HG02943 (cell line): ENCODE results near the gene AP3B1.
"Not testable (repeated sequence)": the region's sequence is repeated elsewhere in the genome, so short reads cannot be mapped to it uniquely, and the experiment has no call there.

Experiments
- ATAC-seq: cut with Tn5 transposase; IDR thresholded peaks from one replicate; pipeline ENCODE4 v1.9.1; 2021; ENCODE audit warnings: mild to moderate bottlenecking, low read depth, moderate library complexity; ENCODE audit not compliant: unreplicated experiment

Gene AP3B1

DNA sequence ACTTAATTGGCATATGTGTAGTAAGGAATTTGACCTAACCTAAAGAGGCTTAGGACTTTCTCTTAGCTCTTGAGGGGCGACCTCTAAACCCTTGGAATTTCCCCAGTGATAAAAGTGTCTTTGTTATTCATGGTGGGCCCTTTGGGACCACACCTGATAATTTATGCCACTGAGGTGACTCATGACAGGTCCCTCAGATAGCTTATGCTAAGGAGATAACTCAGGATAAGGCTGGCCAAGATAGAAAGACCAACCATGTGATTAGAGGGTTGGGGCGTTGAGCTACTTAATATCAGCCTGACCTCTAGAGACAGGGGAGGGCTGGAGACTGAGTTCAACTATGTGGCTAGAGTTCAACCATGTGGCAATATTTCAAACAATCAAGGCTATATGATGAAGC is 218.1 kb downstream of the AP3B1 start:
- no peak for ATAC-seq

DNA sequence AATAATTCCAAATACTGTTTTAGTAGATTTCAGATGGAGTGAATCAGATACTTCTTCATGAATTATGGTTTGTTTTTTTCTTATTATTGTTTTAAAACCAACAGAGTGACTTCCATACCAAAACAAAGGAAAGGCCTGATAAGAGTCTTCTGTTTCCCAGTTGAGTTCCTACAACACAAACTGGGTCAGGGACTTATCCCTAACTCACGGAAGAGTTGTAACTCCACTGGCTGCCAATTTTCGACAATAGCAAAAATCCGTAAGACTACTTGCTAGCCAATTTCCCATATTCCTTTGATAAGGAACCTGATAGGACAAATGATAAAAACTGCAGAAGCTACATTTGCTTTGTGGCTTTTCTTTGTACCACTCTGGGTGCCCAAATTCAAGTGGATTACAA is 219.2 kb downstream of the AP3B1 start:
- no peak for ATAC-seq

DNA sequence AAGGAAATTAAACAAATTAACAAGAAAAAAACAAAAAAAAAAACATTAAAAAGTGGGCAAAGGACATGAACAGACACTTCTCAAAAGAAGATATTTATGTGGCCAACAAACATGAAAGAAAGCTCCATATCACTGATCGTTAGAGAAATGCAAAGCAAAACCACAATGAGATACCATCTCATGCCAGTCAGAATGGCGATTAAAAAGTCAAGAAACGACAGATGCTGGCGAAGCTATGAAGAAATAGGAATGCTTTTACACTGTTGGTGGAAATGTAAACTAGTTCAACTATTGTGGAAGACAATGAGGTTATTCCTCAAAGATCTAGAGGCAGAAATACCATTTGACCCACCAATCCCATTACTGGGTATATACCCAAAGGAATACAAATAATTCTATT is 223.8 kb downstream of the AP3B1 start:
- ATAC-seq: not testable (repeated sequence)

DNA sequence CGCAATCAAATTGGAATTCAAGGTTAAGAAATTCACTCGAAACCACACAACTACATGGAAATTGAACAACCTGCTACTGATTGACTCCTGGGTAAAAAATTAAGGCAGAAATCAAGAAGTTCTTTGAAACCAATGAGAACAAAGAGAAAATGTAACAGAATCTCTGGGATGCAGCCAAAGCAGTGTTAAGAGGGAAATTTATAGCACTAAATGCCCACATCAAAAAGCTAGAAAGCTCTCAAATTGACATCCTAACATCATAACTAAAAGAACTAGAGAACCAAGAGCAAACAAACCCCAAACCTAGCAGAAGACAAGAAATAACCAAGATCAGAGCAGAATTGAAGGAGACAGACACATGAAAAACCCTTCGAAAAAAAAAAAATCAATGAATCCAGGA is 226.9 kb downstream of the AP3B1 start:
- not testable (repeated sequence) for ATAC-seq

DNA sequence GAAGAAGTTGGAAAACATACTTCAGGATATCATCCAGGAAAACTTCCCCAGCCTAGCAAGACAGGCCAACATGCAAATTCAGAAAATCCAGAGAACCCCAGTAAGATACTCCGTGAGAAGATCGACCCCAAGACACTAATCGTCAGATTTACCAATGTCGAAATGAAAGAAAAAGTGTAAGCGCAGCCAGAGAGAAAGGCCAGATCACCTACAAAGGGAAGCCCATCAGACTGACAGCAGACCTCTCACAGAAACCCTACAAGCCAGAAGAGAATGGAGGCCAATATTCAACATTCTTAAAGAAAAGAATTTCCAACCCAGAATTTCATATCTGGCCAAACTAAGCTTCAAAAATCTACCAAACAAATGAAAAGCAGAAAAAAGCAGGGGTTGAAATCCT is 227.8 kb downstream of the AP3B1 start:
- not testable (repeated sequence) for ATAC-seq

DNA sequence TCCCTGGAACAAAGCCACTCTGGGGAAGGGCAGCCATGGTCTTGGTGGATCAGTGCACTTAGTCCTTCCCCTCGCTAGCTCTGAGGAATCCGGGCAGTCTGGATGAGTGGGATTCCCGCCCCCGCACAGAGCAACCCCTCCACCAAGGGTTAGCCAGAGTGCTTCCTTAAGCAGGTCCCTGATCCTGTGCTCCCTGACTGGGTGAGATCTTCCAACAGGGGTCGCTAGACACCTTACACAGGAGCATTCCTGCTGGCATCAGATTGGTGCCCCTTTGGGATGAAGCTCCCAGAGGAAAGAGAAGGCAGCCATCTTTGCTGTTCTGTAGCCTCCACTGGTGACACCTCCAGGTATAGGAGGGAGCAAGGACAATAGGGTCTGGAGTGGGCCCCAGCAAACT is 228.8 kb downstream of the AP3B1 start:
- no peak for ATAC-seq

DNA sequence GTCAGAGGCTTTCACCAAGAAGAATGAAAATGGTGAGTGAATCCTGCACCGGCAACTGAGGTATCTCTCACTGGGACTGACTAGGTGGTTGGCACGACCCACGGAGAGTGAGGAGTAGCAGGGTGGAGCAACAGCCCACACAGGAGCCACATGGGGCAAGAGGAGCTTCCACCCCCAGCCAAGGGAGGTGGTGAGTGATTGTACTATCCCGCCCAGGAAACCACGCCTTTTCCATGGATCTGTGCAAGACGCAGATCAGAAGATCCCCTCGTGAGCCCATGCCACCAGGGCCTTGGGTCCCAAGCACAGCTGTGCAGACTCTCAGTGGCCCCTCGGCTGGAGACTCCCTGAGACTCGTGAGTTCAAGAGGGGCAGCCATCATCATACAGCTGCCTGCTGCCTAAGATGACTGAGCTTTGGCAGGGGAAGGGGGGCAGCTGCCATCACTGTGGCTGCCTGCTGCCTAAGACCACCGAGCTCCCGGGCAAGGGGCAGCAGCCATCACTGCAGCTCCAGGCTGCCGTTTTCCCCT is 229.5 kb downstream of the AP3B1 start:
- ATAC-seq: no peak

DNA sequence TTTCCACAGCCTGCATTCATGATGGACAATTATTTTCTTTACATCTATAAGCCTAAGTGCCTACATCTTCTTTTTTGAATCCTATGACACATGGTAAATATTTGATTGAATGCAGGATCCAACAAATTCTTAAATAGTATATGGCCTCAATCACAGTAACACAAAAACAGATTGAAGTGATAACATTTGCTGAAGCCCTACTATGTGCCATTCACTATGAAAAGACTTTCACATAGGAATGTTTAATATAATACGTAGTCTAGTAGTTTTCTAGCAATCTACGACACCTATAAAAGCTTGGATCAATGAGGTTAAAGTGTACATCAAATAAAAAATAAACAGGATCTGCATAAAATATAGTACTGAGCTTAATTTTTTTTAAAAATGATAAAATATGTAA is 231.0 kb downstream of the AP3B1 start:
- ATAC-seq: no peak

DNA sequence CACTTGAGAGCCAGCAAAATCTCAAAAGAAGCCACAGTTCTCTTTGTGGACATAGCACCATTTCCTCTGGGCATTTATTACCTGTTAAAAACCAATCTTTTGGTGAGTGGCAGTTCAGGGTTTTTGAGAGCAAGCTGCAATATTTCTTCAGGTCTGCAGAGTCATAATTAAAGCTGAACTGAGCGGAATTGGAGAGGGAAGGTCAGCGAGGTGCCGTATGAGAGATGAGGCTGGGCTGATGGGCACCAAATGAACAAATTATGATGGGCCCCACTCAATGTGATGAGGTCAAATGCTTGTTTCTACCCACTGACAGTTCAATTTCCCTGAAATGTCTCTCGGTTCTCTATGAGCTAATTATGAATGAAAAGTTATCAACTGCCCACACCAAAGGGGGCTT is 231.9 kb downstream of the AP3B1 start:
- ATAC-seq: no peak

DNA sequence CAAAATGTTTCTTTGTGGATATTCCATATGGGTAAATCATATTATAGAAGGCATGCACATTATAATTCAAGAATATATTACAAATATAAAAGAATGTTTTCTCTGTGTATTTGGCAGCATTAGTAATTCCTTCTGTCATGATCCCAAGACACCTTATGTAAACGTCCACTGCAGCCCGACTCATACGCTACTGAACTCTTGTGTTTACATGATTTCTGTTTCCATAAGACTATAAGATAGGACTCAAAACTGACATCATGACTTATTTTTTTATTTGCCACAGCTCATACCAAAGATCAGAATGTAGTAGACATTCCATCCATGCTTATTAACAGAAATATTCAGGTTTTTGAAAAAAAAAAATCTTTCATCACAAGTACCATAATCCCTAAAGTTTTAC is 234.1 kb downstream of the AP3B1 start:
- no peak for ATAC-seq

DNA sequence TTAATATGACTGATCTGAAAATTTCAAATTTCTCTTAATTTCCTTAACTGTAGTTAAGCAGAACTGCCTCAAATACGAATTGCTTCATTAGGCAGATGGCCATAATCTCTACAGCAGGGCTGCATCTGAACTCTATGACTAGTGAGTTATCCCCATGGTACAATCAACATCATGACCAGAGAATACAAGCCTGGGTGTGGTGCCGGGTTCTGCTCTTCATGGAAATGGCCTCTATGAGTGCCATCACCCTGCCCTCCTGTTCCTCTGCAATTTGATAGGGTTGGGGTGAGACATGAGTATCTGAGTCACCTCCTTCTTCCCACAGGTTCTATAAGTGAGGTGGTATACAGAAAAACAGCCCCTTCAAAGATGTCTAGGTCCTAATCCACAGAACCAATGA is 235.9 kb downstream of the AP3B1 start:
- no peak for ATAC-seq

DNA sequence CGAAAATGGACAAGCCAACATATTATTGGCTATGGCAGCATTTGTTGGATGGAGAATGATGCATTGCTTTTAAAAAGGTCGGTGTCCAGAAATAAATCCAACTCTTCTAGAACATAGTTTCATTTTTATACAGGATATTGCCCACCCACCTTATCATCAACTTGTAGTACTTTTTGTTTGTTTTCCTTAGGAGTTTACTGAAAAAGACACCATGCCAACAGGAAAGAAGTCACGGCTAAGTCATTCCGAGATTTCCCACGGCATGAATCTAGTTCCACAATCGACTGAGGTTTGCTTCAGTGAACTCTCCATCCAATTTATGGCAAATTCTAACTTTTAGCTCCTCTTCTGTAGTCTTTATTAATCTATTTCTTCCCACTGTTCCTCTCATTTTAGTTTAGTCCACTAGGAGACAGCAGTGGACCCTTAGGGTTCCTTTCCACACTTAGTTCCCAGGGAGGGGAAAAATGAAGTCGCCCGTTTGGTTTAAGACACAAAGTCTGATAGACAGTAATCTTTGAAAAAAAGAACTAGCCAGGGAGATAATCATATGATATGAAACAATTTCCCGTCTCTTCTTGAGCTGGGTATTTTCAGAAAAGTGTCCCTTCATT is 237.5 kb downstream of the AP3B1 start:
- ATAC-seq: no peak

DNA sequence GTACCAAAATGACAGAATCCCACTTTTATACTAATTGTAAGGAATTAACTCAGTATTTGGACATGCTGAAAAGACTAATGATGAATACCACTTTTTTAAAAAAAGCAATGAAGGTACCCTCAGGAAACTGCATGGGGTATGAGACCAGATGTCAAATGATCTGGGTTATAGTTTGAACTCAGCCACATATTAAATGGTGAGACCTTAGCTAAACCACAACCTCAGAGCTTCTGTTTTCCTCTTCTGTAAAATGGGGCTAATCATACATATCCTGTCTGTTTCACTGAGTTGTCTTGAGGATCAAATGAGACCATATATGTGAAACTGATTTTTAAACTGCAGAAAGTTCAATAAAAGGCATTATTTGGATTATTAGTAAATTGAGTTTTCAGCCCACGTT is 238.4 kb downstream of the AP3B1 start:
- no peak for ATAC-seq

DNA sequence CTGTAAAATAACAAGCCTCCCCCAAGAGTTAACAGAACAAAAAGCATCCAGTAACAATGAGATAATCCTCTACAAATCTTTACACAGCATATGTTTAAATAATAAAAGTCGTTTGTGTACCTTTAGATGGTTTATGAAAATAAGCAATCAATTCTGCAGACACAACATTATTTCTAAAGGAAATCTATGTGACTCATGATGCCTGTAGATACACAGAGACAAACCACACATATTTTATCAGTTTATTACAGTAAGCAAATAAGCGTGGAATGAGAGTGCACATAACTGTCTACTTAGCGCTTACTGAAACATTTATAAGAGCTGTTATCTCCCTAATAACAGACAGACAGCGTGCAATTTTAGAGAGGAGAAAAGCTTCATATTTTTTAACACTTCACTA is 243.6 kb downstream of the AP3B1 start:
- no peak for ATAC-seq

DNA sequence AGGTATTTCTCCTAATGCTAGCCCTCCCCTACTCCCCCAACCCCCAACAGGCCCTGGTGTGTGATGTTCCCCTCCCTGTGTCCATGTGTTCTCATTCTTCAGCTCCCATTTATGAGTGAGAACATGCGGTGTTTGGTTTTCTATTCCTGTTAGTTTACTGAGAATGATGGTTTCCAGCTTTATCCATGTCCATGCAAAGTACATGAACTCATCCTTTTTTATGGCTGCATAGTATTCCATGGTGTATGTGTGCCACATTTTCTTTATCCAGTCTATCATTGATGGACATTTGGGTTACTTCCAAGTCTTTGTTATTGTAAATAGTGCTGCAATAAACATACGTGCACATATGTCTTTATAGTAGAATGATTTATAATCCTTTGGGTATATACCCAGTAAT is 247.7 kb downstream of the AP3B1 start:
- not testable (repeated sequence) for ATAC-seq

DNA sequence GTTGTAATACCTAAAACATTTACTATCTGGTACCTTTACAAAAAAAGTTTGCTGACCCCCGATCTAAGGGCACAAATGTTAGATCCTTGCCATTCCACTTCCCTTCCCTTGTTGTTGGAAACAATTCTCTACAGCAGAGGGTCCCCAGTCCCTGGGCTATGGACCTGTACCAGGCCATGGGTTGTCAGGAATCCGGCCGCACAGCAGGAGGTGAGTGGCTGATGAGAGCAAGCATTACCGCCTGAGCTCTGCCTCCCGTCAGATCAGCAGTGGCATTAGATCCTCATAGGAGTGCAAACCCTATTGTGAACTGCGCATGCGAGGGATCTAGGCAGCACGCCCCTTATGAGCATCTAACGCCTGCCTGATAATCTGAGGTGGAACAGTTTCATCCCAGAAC is 248.5 kb downstream of the AP3B1 start:
- ATAC-seq: no peak

DNA sequence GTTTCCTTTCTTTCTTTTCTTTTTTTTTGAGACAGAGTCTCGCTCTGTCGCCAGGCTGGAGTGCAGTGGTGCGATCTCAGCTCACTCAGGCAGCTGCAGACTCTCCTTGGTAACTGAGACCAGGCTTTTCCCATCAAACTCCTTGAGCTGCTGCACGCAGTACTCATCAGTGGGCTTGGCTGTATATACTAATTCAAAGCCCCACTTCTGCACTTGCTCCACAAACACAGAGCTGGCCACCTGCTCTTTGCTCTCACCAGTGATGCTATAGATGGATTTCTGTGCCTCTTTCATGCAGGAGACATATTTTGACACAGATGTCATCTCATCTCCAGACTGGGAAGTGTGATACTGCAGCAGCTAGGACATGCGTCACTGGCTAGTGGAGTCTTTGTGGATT is 252.7 kb downstream of the AP3B1 start:
- no peak for ATAC-seq

DNA sequence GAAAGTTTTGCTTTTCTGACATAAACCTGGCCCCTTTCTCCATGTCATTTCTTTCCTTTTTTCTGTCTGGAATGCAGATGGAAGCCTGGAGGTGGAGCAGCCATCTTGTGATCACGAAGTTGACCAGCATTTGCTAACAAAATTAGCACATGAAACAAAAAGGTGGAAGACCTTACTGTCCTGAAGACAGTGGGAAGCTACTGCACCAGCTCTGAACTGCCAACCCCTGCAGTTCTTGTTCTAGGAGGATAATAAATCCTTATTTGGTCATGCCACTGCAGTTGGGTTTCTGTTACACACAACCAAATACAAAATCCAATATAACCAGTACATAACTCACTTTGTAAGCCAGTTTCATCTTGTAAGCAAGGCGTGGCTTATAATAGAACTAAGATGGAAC is 269.0 kb downstream of the AP3B1 start:
- no peak for ATAC-seq

DNA sequence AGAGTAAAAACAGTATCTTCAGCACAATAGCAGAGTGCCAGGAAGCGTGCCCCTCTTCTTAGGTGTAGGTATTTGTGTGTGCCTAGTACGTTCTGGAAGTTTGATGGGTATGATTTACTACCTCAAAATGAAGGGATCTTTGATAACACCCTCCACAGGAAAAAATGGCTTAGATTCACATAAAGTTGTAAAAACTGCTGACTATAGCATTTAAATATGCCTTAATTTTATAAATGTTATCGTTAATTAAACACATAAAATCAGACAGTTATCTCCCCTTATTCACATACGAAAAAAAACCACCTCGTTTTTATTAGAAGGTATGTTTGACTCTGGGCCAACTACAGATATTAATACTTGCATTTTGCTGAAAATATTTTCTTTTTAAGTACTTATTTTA is 274.8 kb downstream of the AP3B1 start:
- no peak for ATAC-seq

DNA sequence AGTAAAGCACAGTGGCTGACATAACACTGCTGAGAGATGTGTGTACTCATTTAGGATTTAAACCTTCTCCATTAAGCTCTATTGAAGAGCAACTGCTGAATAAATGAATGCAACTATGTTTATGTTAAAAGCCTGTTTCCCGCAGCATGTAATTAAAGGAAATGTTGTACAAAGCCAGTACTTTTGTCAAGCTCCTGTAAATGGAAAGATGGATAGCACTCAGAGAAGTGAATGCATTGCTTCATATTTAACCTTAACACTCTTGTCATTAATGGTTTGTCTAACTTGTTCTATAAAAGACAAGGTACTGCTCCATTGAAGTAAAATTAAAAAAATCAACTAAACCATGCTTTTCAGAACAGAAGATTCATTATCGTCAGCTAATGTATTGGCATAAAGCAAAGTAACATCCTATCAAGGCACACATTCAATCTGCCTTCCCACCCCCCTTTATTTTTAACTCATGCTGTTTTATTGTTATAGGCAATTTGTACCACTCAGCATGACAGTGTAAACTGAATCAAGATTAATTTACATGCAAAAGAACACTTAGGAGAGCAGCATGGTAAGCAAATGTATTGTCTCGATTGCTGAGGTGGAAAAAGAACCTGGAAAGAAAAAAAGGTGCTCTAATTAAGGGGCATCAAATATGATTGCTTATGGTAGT is 277.5 kb downstream of the AP3B1 start:
- no peak for ATAC-seq

DNA sequence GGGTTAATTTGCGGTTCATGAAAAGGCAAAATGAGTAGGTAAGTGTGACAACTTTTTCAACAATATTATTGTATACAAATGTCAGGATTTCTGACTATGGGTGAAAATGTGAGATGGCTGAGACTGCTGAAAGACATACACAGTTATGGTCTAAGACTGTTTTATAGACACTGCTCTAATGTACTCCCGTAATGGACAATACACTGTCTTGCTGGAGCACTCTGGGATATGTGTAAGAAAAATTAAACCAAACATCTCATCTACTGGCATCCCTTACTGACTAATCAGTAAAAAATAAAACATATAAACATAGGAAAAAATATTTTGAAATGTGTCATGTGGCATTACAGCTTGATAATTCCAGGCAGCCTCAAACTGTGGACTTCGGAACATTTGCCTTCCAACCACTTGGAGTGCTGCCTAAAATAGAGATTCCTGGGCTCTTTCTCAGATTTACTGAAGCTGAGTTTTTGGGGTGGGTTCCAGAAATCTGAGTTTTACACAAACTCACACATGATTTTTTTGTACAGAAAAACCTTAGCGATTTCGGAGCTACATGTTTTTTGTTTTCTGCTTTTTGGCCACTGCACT is 284.5 kb downstream of the AP3B1 start:
- no peak for ATAC-seq

DNA sequence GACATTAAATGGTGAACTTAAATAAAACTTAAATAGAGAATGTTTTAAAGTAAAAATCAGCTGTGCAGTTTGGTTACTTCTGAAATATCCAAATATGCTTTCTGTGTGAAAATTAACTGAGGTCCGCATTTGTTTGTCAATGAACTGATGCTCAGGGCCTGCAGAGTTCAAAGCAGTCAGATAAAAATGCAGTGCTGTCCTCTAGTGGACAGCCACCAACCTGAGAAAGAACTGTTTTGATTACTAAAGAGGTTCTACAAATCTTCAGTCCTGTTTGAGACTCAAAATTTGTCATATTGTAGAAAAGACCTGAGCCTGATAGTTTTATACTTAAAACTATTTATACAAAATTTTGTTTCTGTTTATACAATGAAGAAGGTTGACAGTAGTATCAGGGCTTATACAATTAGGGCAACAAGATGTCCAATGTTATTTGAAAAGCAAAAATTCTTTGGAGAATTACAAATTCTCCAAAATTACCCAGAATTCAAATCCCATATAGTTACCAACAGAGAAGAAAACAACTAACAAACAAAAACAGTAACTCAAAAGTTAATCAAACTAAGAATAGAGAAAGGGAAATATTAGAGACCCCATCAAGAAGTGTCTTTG is 286.0 kb downstream of the AP3B1 start:
- no peak for ATAC-seq
